CD4-positive, CD25-positive, alpha-beta regulatory T cell (primary cell): ENCODE data around the gene HLA-DMB. TPM values are rescaled to one million over a fixed set of nuclear protein-coding genes. Genes with fewer than 3 reads are reported as not detected.

Experiments used
- ATAC-seq, 2 donors: fragments of 150-1000 bp; cut with Tn5 transposase; one replicate each; pipeline ENCODE4 v1.10.0; 2021; ENCODE audit warnings: low read depth in 2 of 2, moderate number of reproducible peaks in 2 of 2, moderate library complexity in 1 of 2
- DNase-seq, 3 donors: peaks; one replicate each; pipeline versions ENCODE4 v3.0.0 to v3.0.0-alpha.2; 2012 to 2022; ENCODE audit warnings: mixed read lengths in 1 of 3
- H3K27ac ChIP-seq: one replicate; pipeline ENCODE4 v1.7.0; 2013; ENCODE audit warnings: mild to moderate bottlenecking, low read length; ENCODE audit not compliant: insufficient read depth, poor library complexity, severe bottlenecking
- H3K27me3 ChIP-seq: one replicate; pipeline ENCODE4 v1.7.0; 2013; ENCODE audit warnings: low read length; ENCODE audit not compliant: control insufficient read depth, insufficient read depth
- H3K36me3 ChIP-seq: one replicate; pipeline ENCODE4 v1.7.0; 2013; ENCODE audit warnings: mild to moderate bottlenecking, low read length, moderate library complexity; ENCODE audit not compliant: control insufficient read depth, insufficient read depth
- H3K4me1 ChIP-seq: 2 replicates; pipeline ENCODE4 v1.7.0; 2013; ENCODE audit warnings: mild to moderate bottlenecking, low read length; ENCODE audit not compliant: insufficient read depth, control insufficient read depth, poor library complexity, severe bottlenecking
- H3K4me3 ChIP-seq: one replicate; pipeline ENCODE4 v1.7.0; 2013; ENCODE audit warnings: low read depth, mild to moderate bottlenecking, low read length, moderate library complexity
- H3K9me3 ChIP-seq, 2 experiments: 1 replicate in 1 of 2; 2 replicates in 1 of 2; pipeline ENCODE4 v1.7.0; 2013; ENCODE audit warnings: low read length in 2 of 2, mild to moderate bottlenecking in 1 of 2, moderate library complexity in 1 of 2; ENCODE audit not compliant: control insufficient read depth in 2 of 2
- H3K27ac Mint-ChIP-seq, 3 donors: one replicate each; pipeline ENCODE4 v1.8.0; 2020 to 2022; ENCODE audit warnings: mild to moderate bottlenecking in 3 of 3, mixed read lengths in 3 of 3, moderate library complexity in 2 of 3
- H3K27me3 Mint-ChIP-seq: one replicate; pipeline ENCODE4 v1.8.0; 2022; ENCODE audit warnings: mild to moderate bottlenecking, mixed read lengths
- H3K36me3 Mint-ChIP-seq: one replicate; pipeline ENCODE4 v1.8.0; 2020; ENCODE audit warnings: mixed read lengths
- H3K4me1 Mint-ChIP-seq, 4 donors: one replicate each; pipeline ENCODE4 v1.8.0; 2020 to 2022; ENCODE audit warnings: mixed read lengths in 4 of 4, mild to moderate bottlenecking in 1 of 4
- H3K4me3 Mint-ChIP-seq, 4 donors: one replicate each; pipeline ENCODE4 v1.8.0; 2020 to 2022; ENCODE audit warnings: mild to moderate bottlenecking in 4 of 4, mixed read lengths in 4 of 4, moderate library complexity in 3 of 4
- H3K9me3 Mint-ChIP-seq, 7 donors: one replicate each; pipeline ENCODE4 v1.8.0; 2020 to 2022; ENCODE audit warnings: mixed read lengths in 7 of 7, mild to moderate bottlenecking in 3 of 7, moderate library complexity in 2 of 7
- polyA plus RNA-seq, 4 donors: library from polyadenylated mRNA; unstranded; fragments of 300-500 nt; fragmentation: Illumina TruSeq; gene quantifications; one replicate each; pipeline ENCODE4 v1.2.3, GENCODE V29; 2021
- total RNA-seq: library from RNA; stranded (reverse); gene quantifications from one replicate; pipeline ENCODE4 v1.2.3, GENCODE V29; 2022

The HLA-DMB gene
- total and polyA plus RNA-seq, 5 donors from 2014 or later: 12.8 to 44.2 (median 27.8) TPM

GRCh38 chr6:32969685-32970412 is 29.0 kb upstream of the HLA-DMB start:
- Histone ChIP-seq H3K36me3 (peaks cover 7% of the 10 kb centered on the region), H3K4me1 (peaks cover 66% of the 10 kb centered on the region), H3K4me3 (peak overlapping the region; percentile 95), H3K27ac (peak overlapping the region; percentile 98), H3K9me3 (no peaks in the 10 kb centered on the region), H3K27me3 (no peaks in the 10 kb centered on the region)
- H3K27ac Mint-ChIP-seq: peak overlapping the region; percentile 98 to 100 (median 99)
- peak; percentile 53 to 84 (median 75) for DNase-seq
- H3K4me1 Mint-ChIP-seq: peaks cover 26 to 42% (median 30%) of the 10 kb centered on the region in 4 donors
- no peak for ATAC-seq
- H3K27me3 Mint-ChIP-seq: peaks cover 22% of the 10 kb centered on the region
- peaks cover 24% of the 10 kb centered on the region for H3K36me3 Mint-ChIP-seq
- H3K4me3 Mint-ChIP-seq: peak overlapping the region; percentile 94 to 98 (median 97)
- peaks cover 0 to 3% (median 0%) of the 10 kb centered on the region in 7 donors for H3K9me3 Mint-ChIP-seq

- H3K4me1 ChIP-seq: peaks cover 58% of the 10 kb centered on the region
- peak overlapping the region; percentile 98 for H3K27ac ChIP-seq
- DNase-seq (peak; percentile 48 to 72 (median 50)), ATAC-seq (peak in 1 of 2 donors; percentile 17)
- Mint-ChIP-seq H3K27ac (peak overlapping the region; percentile 98 to 100 (median 99)), H3K9me3 (peaks cover 0 to 3% (median 0%) of the 10 kb centered on the region in 7 donors), H3K4me3 (peak overlapping the region; percentile 94 to 98 (median 97)), H3K27me3 (peaks cover 22% of the 10 kb centered on the region), H3K4me1 (peaks cover 28 to 40% (median 32%) of the 10 kb centered on the region in 4 donors), H3K36me3 (peaks cover 17% of the 10 kb centered on the region)
- peak overlapping the region; percentile 95 for H3K4me3 ChIP-seq
- H3K27me3 ChIP-seq: no peaks in the 10 kb centered on the region
- no peaks in the 10 kb centered on the region for H3K9me3 ChIP-seq
- H3K36me3 ChIP-seq: no peaks in the 10 kb centered on the region
These were observed 28.2 kb upstream of the HLA-DMB start for GRCh38 chr6:32968867-32969684.

GRCh38 chr6:32968093-32968866 is 27.5 kb upstream of the HLA-DMB start, which contains the start of gene BRD2:
Gene BRD2, plus strand, starts transcription at chr6:32968594. Its CDS starts 4,305 bp downstream, at chr6:32972899.
- Mint-ChIP-seq H3K27ac (peak within 1 kb of the TSS; percentile 97 to 100 (median 99)), H3K9me3 (peaks cover 0 to 3% (median 0%) of the 10 kb centered on the region in 7 donors), H3K27me3 (peaks cover 22% of the 10 kb centered on the region), H3K4me3 (peak within 1 kb of the TSS; percentile 94 to 98 (median 97)), H3K36me3 (peaks cover 9% of the 10 kb centered on the region), H3K4me1 (peaks cover 28 to 44% (median 36%) of the 10 kb centered on the region in 4 donors)
- Histone ChIP-seq H3K4me3 (peak within 1 kb of the TSS; percentile 95), H3K27me3 (no peaks in the 10 kb centered on the region), H3K27ac (peak within 1 kb of the TSS; percentile 98), H3K4me1 (peaks cover 54% of the 10 kb centered on the region), H3K36me3 (no peaks in the 10 kb centered on the region), H3K9me3 (no peaks in the 10 kb centered on the region)
- DNase-seq (peak; percentile 95 to 99 (median 97)), ATAC-seq (peak; percentile 46)

- Histone ChIP-seq H3K27me3 (no peaks in the 10 kb centered on the region), H3K4me1 (peaks cover 54% of the 10 kb centered on the region), H3K36me3 (no peaks in the 10 kb centered on the region), H3K27ac (peak overlapping the region; percentile 98), H3K4me3 (peak overlapping the region; percentile 95), H3K9me3 (no peaks in the 10 kb centered on the region)
- peaks cover 28 to 49% (median 39%) of the 10 kb centered on the region in 4 donors for H3K4me1 Mint-ChIP-seq
- peaks cover 0 to 3% (median 0%) of the 10 kb centered on the region in 7 donors for H3K9me3 Mint-ChIP-seq
- peaks cover 7% of the 10 kb centered on the region for H3K36me3 Mint-ChIP-seq
- H3K27ac Mint-ChIP-seq: peak overlapping the region; percentile 97 to 100 (median 99)
- H3K4me3 Mint-ChIP-seq: peak overlapping the region; percentile 91 to 98 (median 95)
- peaks cover 22% of the 10 kb centered on the region for H3K27me3 Mint-ChIP-seq
- DNase-seq (peak in 2 of 3 donors; percentile 39 to 60), ATAC-seq (no peak)
These were observed 26.6 kb upstream of the HLA-DMB start for GRCh38 chr6:32967151-32968091.

GRCh38 chr6:32964776-32965175 is 23.9 kb upstream of the HLA-DMB start:
- DNase-seq (no peak), ATAC-seq (no peak)
- no peak overlapping the region for H3K27ac ChIP-seq
- peak overlapping the region in 1 of 3 donors; percentile 60 for H3K27ac Mint-ChIP-seq
- H3K36me3 ChIP-seq: no peaks in the 10 kb centered on the region
- H3K27me3 Mint-ChIP-seq: peaks cover under 1% of the 10 kb centered on the region
- H3K4me3 ChIP-seq: no peak overlapping the region
- no peaks in the 10 kb centered on the region for H3K9me3 ChIP-seq
- H3K27me3 ChIP-seq: no peaks in the 10 kb centered on the region
- H3K4me1 Mint-ChIP-seq: peaks cover 40 to 67% (median 50%) of the 10 kb centered on the region in 4 donors
- H3K4me1 ChIP-seq: peaks cover 39% of the 10 kb centered on the region
- H3K9me3 Mint-ChIP-seq: peaks cover 0 to 3% (median 0%) of the 10 kb centered on the region in 7 donors
- H3K4me3 Mint-ChIP-seq: peak overlapping the region in 1 of 4 donors; percentile 79
- H3K36me3 Mint-ChIP-seq: peaks cover 8% of the 10 kb centered on the region

GRCh38 chr6:32963866-32964265 is 23.0 kb upstream of the HLA-DMB start:
- H3K36me3 ChIP-seq: no peaks in the 10 kb centered on the region
- H3K9me3 Mint-ChIP-seq: peaks cover 0 to 3% (median 0%) of the 10 kb centered on the region in 7 donors
- H3K27ac ChIP-seq: no peak overlapping the region
- peak overlapping the region in 2 of 3 donors; percentile 33 to 60 for H3K27ac Mint-ChIP-seq
- no peaks in the 10 kb centered on the region for H3K9me3 ChIP-seq
- H3K27me3 Mint-ChIP-seq: no peaks in the 10 kb centered on the region
- DNase-seq (no peak), ATAC-seq (no peak)
- H3K4me1 ChIP-seq: peaks cover 30% of the 10 kb centered on the region
- peaks cover 11% of the 10 kb centered on the region for H3K36me3 Mint-ChIP-seq
- H3K4me1 Mint-ChIP-seq: peaks cover 43 to 71% (median 53%) of the 10 kb centered on the region in 4 donors
- H3K4me3 Mint-ChIP-seq: peak overlapping the region in 3 of 4 donors; percentile 36 to 59 (median 43)
- H3K4me3 ChIP-seq: peak overlapping the region; percentile 1
- H3K27me3 ChIP-seq: no peaks in the 10 kb centered on the region
